Lung (tissue), 12 donors: ENCODE results near the gene LMOD2. TPM values are rescaled to one million over a fixed set of nuclear protein-coding genes. Genes with fewer than 3 reads are reported as not detected.

Experiments
- ATAC-seq: fragments of 200-7000 bp; cut with Tn5 transposase; one replicate; pipeline ENCODE4 v1.9.1; 2020; ENCODE audit warnings: moderate number of reproducible peaks; ENCODE audit not compliant: insufficient read depth, low FRiP score
- DNase-seq, 3 donors: peaks; one replicate each; pipeline ENCODE4 v3.0.0-alpha.2; 2013 to 2017
- H3K27ac ChIP-seq, 2 donors: one replicate each; pipeline ENCODE4 v1.5.1; 2013; ENCODE audit warnings: mild to moderate bottlenecking in 2 of 2, moderate library complexity in 2 of 2, control low read depth in 1 of 2, inconsistent platforms in 1 of 2, low read depth in 1 of 2, low read length in 1 of 2
- H3K27me3 ChIP-seq, 3 donors: one replicate each; pipeline ENCODE4 v1.5.1; 2013; ENCODE audit warnings: low read length in 2 of 3; ENCODE audit not compliant: control insufficient read depth in 3 of 3, insufficient read depth in 3 of 3
- H3K36me3 ChIP-seq, 4 donors: one replicate each; pipeline ENCODE4 v1.5.1; 2013; ENCODE audit warnings: low read length in 4 of 4, mild to moderate bottlenecking in 1 of 4, moderate library complexity in 1 of 4; ENCODE audit not compliant: control insufficient read depth in 4 of 4, insufficient read depth in 4 of 4
- H3K4me1 ChIP-seq, 5 donors: one replicate each; pipeline ENCODE4 v1.5.1; 2013; ENCODE audit warnings: low read length in 5 of 5, mild to moderate bottlenecking in 2 of 5, moderate library complexity in 1 of 5; ENCODE audit not compliant: control insufficient read depth in 5 of 5, insufficient read depth in 5 of 5
- H3K4me3 ChIP-seq: one replicate; pipeline ENCODE4 v1.5.1; 2013; ENCODE audit warnings: mild to moderate bottlenecking, control low read depth, moderate library complexity
- H3K9ac ChIP-seq, 2 donors: one replicate each; pipeline ENCODE4 v1.5.1; 2013; ENCODE audit warnings: low read length in 2 of 2, control low read depth in 1 of 2; ENCODE audit not compliant: insufficient read depth in 1 of 2
- H3K9me3 ChIP-seq, 4 donors: one replicate each; pipeline ENCODE4 v1.5.1; 2013; ENCODE audit warnings: low read length in 3 of 4, mild to moderate bottlenecking in 1 of 4, moderate library complexity in 1 of 4; ENCODE audit not compliant: control insufficient read depth in 4 of 4, insufficient read depth in 3 of 4
- WGBS, 2 donors: extraction: QIAGEN DNeasy Blood & Tissue Kit; methylation state at CpG; one replicate each; pipeline ENCODE4 v1.1.7; 2013; 5-methylcytosine and 5-hydroxymethylcytosine counted together
- polyA plus RNA-seq, 2 donors: library from polyadenylated mRNA; stranded (reverse); fragments of 200-250 nt; gene quantifications; one replicate each; pipeline ENCODE4 v1.2.1, GENCODE V29; 2013
- total RNA-seq, 2 donors: library from RNA; depleted of rRNA in 1 of 2; stranded (reverse); fragments of >200 nt in 1 of 2; gene quantifications; one replicate each; pipeline ENCODE4 v1.2.1, GENCODE V29; 2014 to 2021
- TF ChIP-seq, protein P1 (sequence below): IDR thresholded peaks from 2 replicates; pipeline ENCODE4 v1.5.1; 2012; ENCODE audit warnings: mild to moderate bottlenecking; ENCODE audit errors: control extremely low read depth, extremely low read depth
- donor health status: control.
- donor health status: control.
- donor health status: Bipolar disorder and iron deficiency.
- donor health status: healthy.
- donor health status: DM: yes; HTN: yes; CAD: no.

LMOD2 gene
- total and polyA plus RNA-seq, 4 donors = 1.1 TPM; not detected in 3

DNA sequence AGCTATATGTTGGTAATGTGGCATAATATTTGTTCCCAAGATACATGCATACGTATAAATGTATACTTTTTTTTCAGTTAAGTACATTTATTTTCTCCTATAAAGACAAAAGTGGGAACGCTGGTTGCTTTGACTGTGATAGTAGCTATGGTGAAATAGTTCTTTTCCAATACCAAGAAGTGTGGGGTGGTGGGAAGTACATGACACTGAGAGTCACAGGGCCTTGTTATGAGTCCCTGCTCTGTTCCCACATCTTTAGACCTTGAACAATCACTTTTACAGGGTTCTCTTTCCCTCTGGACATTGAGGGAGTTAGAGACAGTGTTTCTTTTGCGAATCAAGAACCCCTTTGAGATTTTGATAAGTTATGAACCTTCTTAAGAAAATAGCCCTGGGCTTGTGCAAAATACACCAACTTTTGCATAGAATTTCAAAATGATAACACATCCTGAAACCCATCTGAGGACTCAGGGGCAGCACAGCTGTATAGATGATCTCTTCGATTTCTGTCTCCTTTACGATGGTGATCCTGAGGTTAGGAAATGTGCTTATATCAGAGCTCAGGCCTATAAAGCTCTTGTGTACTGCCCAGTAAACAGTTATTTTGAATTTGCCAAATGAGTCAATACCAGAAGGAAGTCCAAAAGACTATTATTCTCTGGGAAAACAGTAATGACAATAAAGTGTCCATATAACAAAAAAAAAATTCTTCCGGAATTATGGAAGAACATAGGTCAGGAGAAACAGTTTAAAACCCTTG, 1.1 kb downstream of the LMOD2 start:
- Histone ChIP-seq H3K27me3 (no peaks in the 10 kb centered on the region), H3K9ac (no peak overlapping the region), H3K4me3 (no peak overlapping the region), H3K9me3 (no peaks in the 10 kb centered on the region), H3K36me3 (peaks cover 0 to 4% (median 0%) of the 10 kb centered on the region in 4 donors), H3K4me1 (peaks cover 0 to 8% (median 0%) of the 10 kb centered on the region in 5 donors), H3K27ac (peak overlapping the region in 1 of 2 donors; percentile 80)
- TF ChIP-seq, protein P1, sequence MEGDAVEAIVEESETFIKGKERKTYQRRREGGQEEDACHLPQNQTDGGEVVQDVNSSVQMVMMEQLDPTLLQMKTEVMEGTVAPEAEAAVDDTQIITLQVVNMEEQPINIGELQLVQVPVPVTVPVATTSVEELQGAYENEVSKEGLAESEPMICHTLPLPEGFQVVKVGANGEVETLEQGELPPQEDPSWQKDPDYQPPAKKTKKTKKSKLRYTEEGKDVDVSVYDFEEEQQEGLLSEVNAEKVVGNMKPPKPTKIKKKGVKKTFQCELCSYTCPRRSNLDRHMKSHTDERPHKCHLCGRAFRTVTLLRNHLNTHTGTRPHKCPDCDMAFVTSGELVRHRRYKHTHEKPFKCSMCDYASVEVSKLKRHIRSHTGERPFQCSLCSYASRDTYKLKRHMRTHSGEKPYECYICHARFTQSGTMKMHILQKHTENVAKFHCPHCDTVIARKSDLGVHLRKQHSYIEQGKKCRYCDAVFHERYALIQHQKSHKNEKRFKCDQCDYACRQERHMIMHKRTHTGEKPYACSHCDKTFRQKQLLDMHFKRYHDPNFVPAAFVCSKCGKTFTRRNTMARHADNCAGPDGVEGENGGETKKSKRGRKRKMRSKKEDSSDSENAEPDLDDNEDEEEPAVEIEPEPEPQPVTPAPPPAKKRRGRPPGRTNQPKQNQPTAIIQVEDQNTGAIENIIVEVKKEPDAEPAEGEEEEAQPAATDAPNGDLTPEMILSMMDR = no peak
- DNase-seq (no peak), ATAC-seq (no peak)
- 94 to 95% methylated on average over 6 of the region's 6 CpGs for WGBS, 2 donors

DNA sequence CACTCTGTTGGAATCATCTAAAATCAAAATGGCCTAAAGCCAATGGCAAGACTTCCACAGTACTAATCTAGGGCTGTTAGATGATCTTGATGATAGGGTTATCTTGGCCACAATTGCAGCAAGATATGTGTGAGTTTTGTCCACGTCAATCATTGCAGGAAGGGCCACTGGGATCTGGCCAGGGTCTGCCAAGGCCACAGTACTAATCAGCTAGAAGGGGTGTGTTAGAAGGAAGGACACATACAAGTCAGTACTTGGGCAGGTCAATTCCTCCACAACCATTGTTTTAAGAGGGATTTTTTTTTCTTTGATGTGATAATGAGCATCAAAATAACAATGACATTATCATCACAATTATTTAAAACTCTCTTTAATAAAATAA, 1.6 kb downstream of the LMOD2 start:
- Histone ChIP-seq H3K27ac (peak overlapping the region in 1 of 2 donors; percentile 80), H3K9ac (no peak overlapping the region), H3K4me3 (no peak overlapping the region), H3K27me3 (no peaks in the 10 kb centered on the region), H3K4me1 (peaks cover 0 to 8% (median 0%) of the 10 kb centered on the region in 5 donors), H3K36me3 (peaks cover 0 to 4% (median 0%) of the 10 kb centered on the region in 4 donors), H3K9me3 (peaks cover 0 to 2% (median 0%) of the 10 kb centered on the region in 4 donors)
- 58 to 77% methylated on average over 1 of the region's 1 CpG for WGBS, 2 donors
- TF ChIP-seq, protein P1 = no peak
- ATAC-seq (no peak), DNase-seq (no peak)

DNA sequence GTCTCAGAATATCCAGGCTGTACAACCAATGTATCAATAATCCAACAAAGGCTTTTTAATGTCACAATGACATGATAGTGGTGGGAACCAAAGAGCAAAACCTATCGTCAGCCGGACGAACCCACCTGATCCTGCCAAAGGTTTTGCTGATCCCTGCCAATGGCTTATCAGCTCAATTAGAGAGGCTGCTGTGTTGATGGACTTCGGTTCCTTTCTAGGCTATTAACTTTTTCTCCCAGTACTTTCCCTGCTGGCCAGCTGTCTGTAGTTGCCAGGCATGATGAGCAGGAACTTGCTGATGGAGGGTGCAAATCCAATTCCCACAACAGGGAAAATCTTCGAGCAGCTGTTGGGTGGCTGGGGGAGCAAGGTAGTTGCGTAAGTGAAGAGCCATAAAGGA, 2.4 kb downstream of the LMOD2 start:
- peaks cover 0 to 2% (median 0%) of the 10 kb centered on the region in 4 donors for H3K9me3 ChIP-seq
- TF ChIP-seq, protein P1 = no peak
- no peak overlapping the region for H3K4me3 ChIP-seq
- 90 to 91% methylated on average over 6 of the region's 6 CpGs for WGBS, 2 donors
- no peak overlapping the region for H3K9ac ChIP-seq
- peak overlapping the region in 1 of 2 donors; percentile 80 for H3K27ac ChIP-seq
- DNase-seq (no peak), ATAC-seq (no peak)
- peaks cover 0 to 4% (median 0%) of the 10 kb centered on the region in 4 donors for H3K36me3 ChIP-seq
- H3K4me1 ChIP-seq = peaks cover 0 to 8% (median 0%) of the 10 kb centered on the region in 5 donors
- no peaks in the 10 kb centered on the region for H3K27me3 ChIP-seq
